Cardiac fibroblast (primary cell): Measurements from ENCODE around the gene FCF1.

Source experiments
- DNase-seq, 2 donors: peaks; one replicate each; pipeline versions ENCODE4 v3.0.0 to v3.0.0-alpha.2; 2010; ENCODE audit warnings: low read depth in 2 of 2
- H3K4me3 ChIP-seq, 2 donors: replicated peaks in 1 of 2; 1 replicate in 1 of 2; 2 replicates in 1 of 2; pipeline ENCODE4 v1.5.1; 2011; ENCODE audit warnings: low read depth in 2 of 2, low read length in 2 of 2, mild to moderate bottlenecking in 2 of 2, moderate library complexity in 1 of 2
- CTCF ChIP-seq: IDR thresholded peaks from one replicate; pipeline ENCODE4 v1.5.1; 2011; ENCODE audit warnings: low read depth, mild to moderate bottlenecking, low read length, inconsistent platforms

FCF1 gene

GRCh38 chr14:74697976-74698375, 15.0 kb upstream of the FCF1 start:
- DNase-seq: no peak
- no peak overlapping the region for H3K4me3 ChIP-seq
- no peak for TF ChIP-seq CTCF

- DNase-seq: no peak
- no peak for TF ChIP-seq CTCF
- no peak overlapping the region for H3K4me3 ChIP-seq
These were observed 14.5 kb upstream of the FCF1 start for GRCh38 chr14:74698465-74698864.

GRCh38 chr14:74702293-74702692, 10.7 kb upstream of the FCF1 start:
- no peak overlapping the region for H3K4me3 ChIP-seq
- TF ChIP-seq CTCF: no peak
- no peak for DNase-seq

- peak in 1 of 2 donors; percentile 17 for DNase-seq
- H3K4me3 ChIP-seq: no peak overlapping the region
- TF ChIP-seq CTCF: no peak
These were observed 9.9 kb upstream of the FCF1 start for GRCh38 chr14:74703043-74703442.

GRCh38 chr14:74704656-74705055, 8.3 kb upstream of the FCF1 start:
- no peak for DNase-seq
- TF ChIP-seq CTCF: no peak
- H3K4me3 ChIP-seq: no peak overlapping the region

- DNase-seq: no peak
- TF ChIP-seq CTCF: no peak
- H3K4me3 ChIP-seq: no peak overlapping the region
These were observed 7.1 kb upstream of the FCF1 start for GRCh38 chr14:74705613-74706500.
